CD4-positive, alpha-beta memory T cell (primary cell): Measurements from ENCODE around the gene HRH3. TPM values are rescaled to one million over a fixed set of nuclear protein-coding genes. Genes with fewer than 3 reads are reported as not detected.

ENCODE experiments used
- CTCF ChIA-PET: fragments of 350-600 bp; sonication (Branson Sonifier 250); formaldehyde crosslinking; loops from one replicate; lab custom pipeline; 2021; ENCODE audit warnings: inconsistent platforms; ENCODE audit not compliant: partially characterized antibody; lab: Charles Lee
- POLR2A ChIA-PET: fragments of 350-600 bp; sonication (Branson Sonifier 250); formaldehyde crosslinking; loops from one replicate; lab custom pipeline; 2021; ENCODE audit not compliant: partially characterized antibody; lab: Charles Lee
- DNase-seq, 5 donors: peaks; one replicate each; pipeline versions ENCODE4 v3.0.0 to v3.0.0-alpha.2; 2020 to 2022; ENCODE audit warnings: mixed read lengths in 1 of 5
- H3K27ac ChIP-seq: one replicate; pipeline ENCODE4 v1.7.0; 2013; ENCODE audit warnings: low read depth, low read length
- H3K27me3 ChIP-seq: 2 replicates; pipeline ENCODE4 v1.7.0; 2013; ENCODE audit warnings: mild to moderate bottlenecking, low read length, moderate library complexity; ENCODE audit not compliant: insufficient read depth
- H3K36me3 ChIP-seq: 2 replicates; pipeline ENCODE4 v1.7.0; 2013; ENCODE audit warnings: mild to moderate bottlenecking, low read length, moderate library complexity; ENCODE audit not compliant: insufficient read depth
- H3K4me1 ChIP-seq: 2 replicates; pipeline ENCODE4 v1.7.0; 2013; ENCODE audit warnings: mild to moderate bottlenecking, low read length, moderate library complexity; ENCODE audit not compliant: insufficient read depth
- H3K4me3 ChIP-seq, 2 donors: one replicate each; pipeline ENCODE4 v1.7.0; 2013; ENCODE audit warnings: low read length in 2 of 2, mild to moderate bottlenecking in 1 of 2
- H3K9me3 ChIP-seq, 2 donors: one replicate each; pipeline ENCODE4 v1.7.0; 2013; ENCODE audit warnings: low read length in 2 of 2, control low read depth in 1 of 2; ENCODE audit not compliant: control insufficient read depth in 1 of 2
- H3K27ac Mint-ChIP-seq, 7 donors: one replicate each; pipeline ENCODE4 v1.8.0; 2020 to 2021; ENCODE audit warnings: mixed read lengths in 7 of 7, mild to moderate bottlenecking in 6 of 7, inconsistent platforms in 3 of 7, moderate library complexity in 3 of 7
- H3K27me3 Mint-ChIP-seq, 2 donors: one replicate each; pipeline ENCODE4 v1.8.0; 2020 to 2021; ENCODE audit warnings: mixed read lengths in 2 of 2
- H3K36me3 Mint-ChIP-seq, 2 donors: one replicate each; pipeline ENCODE4 v1.8.0; 2020 to 2021; ENCODE audit warnings: mixed read lengths in 2 of 2, inconsistent platforms in 1 of 2, mild to moderate bottlenecking in 1 of 2
- H3K4me1 Mint-ChIP-seq, 4 donors: one replicate each; pipeline ENCODE4 v1.8.0; 2020 to 2021; ENCODE audit warnings: mixed read lengths in 4 of 4, mild to moderate bottlenecking in 1 of 4
- H3K4me3 Mint-ChIP-seq, 8 donors: one replicate each; pipeline ENCODE4 v1.8.0; 2020 to 2021; ENCODE audit warnings: mixed read lengths in 8 of 8, mild to moderate bottlenecking in 7 of 8, moderate library complexity in 6 of 8, inconsistent platforms in 3 of 8
- H3K9me3 Mint-ChIP-seq, 8 donors: one replicate each; pipeline ENCODE4 v1.8.0; 2020 to 2021; ENCODE audit warnings: mixed read lengths in 8 of 8, mild to moderate bottlenecking in 5 of 8, inconsistent platforms in 3 of 8, moderate library complexity in 1 of 8
- intact Hi-C: fragments of 100-400 bp; cut with micrococcal nuclease; formaldehyde crosslinking; loops from one replicate; pipeline ENCODE4 v1.15.1; 2023
- polyA plus RNA-seq, 2 donors: library from polyadenylated mRNA; unstranded; fragments of 300-500 nt; fragmentation: Illumina TruSeq; gene quantifications; one replicate each; pipeline ENCODE4 v1.2.3, GENCODE V29; 2021
- total RNA-seq, 2 experiments: library from RNA; stranded (reverse); gene quantifications; one replicate each; pipeline ENCODE4 v1.2.3, GENCODE V29; 2021

Gene HRH3
- total and polyA plus RNA-seq, 4 experiments from 2014 or later = not detected

DNA sequence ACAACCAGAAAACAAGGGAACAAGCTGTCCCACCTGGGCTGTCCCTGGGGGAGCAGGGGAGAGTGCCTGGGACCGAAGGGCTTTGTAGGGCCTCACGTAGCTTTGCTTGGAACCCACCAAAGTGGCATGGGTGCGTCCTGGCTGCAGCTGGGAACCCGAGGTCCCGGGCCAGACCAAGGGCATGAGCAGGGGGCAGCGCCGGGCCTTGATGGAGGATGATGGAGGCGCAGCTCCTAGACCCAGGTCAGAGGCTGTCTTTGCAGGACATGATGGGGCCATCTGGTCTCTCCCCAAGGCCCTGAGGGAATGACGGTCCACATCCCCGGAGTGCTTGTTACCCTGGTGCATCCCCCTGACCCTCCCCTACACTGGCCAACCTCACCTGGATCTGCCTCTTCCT is 10.6 kb upstream of the HRH3 start:
- H3K36me3 ChIP-seq = no peaks in the 10 kb centered on the region
- intact Hi-C loops = no loop called here
- POLR2A ChIA-PET = no interaction called here
- DNase-seq = peak in 1 of 5 donors; percentile 30
- H3K36me3 Mint-ChIP-seq = no peaks in the 10 kb centered on the region
- H3K9me3 Mint-ChIP-seq = no peaks in the 10 kb centered on the region
- no peak overlapping the region for H3K4me3 Mint-ChIP-seq
- CTCF ChIA-PET = no interaction called here
- no peak overlapping the region for H3K27ac Mint-ChIP-seq
- no peaks in the 10 kb centered on the region for H3K27me3 ChIP-seq
- no peaks in the 10 kb centered on the region for H3K4me1 ChIP-seq
- H3K27me3 Mint-ChIP-seq = peaks cover 0 to 3% of the 10 kb centered on the region in 2 donors
- H3K9me3 ChIP-seq = no peaks in the 10 kb centered on the region
- peaks cover 0 to 2% (median 0%) of the 10 kb centered on the region in 4 donors for H3K4me1 Mint-ChIP-seq
- no peak overlapping the region for H3K27ac ChIP-seq
- H3K4me3 ChIP-seq = no peak overlapping the region

DNA sequence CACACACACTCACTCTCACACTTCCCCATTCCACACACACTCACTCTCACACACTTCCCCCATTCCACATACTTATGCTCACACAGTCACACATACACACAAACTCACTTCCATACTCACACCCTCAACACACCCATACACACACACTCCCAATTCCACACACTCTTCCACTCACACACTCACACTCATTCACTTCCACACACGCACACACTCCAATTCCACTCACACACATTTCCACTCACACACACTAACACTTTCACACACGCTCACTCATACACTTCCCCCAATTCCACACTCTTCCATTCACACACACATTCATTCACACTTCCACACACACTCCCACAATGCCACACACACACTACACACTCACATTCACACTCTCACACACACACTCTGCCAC is 10.2 kb upstream of the HRH3 start:
- no peak for DNase-seq
- Histone ChIP-seq H3K9me3 (no peaks in the 10 kb centered on the region), H3K27me3 (no peaks in the 10 kb centered on the region), H3K36me3 (no peaks in the 10 kb centered on the region), H3K27ac (no peak overlapping the region), H3K4me1 (no peaks in the 10 kb centered on the region), H3K4me3 (no peak overlapping the region)
- ChIA-PET CTCF (no interaction called here), POLR2A (no interaction called here)
- Mint-ChIP-seq H3K4me1 (peaks cover 0 to 2% (median 0%) of the 10 kb centered on the region in 4 donors), H3K27ac (no peak overlapping the region), H3K27me3 (peaks cover 3% of the 10 kb centered on the region in 2 donors), H3K4me3 (no peak overlapping the region), H3K9me3 (no peaks in the 10 kb centered on the region), H3K36me3 (no peaks in the 10 kb centered on the region)
- intact Hi-C loops = no loop called here

DNA sequence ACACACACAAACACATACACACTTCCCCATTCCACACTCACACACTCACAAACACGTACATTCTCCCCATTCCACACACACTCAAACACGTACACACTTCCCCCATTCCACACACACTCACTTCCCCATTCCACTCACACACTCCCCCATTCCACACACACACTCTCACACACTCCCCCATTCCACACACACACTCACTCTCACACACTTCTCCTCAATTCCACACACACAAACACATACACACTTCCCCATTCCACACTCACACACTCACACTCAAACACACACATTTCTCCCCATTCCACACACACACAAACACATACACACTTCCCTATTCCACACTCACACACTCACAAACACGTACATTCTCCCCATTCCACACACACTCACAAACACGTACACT is 9.6 kb upstream of the HRH3 start:
- H3K36me3 ChIP-seq = no peaks in the 10 kb centered on the region
- ChIA-PET CTCF (no interaction called here), POLR2A (no interaction called here)
- H3K4me3 ChIP-seq = no peak overlapping the region
- Mint-ChIP-seq H3K4me3 (no peak overlapping the region), H3K9me3 (no peaks in the 10 kb centered on the region), H3K4me1 (peaks cover 0 to 2% (median 0%) of the 10 kb centered on the region in 4 donors), H3K36me3 (no peaks in the 10 kb centered on the region), H3K27me3 (peaks cover 3 to 7% of the 10 kb centered on the region in 2 donors), H3K27ac (no peak overlapping the region)
- no peaks in the 10 kb centered on the region for H3K4me1 ChIP-seq
- intact Hi-C loops = no loop called here
- no peaks in the 10 kb centered on the region for H3K9me3 ChIP-seq
- no peak for DNase-seq
- H3K27me3 ChIP-seq = no peaks in the 10 kb centered on the region
- no peak overlapping the region for H3K27ac ChIP-seq

DNA sequence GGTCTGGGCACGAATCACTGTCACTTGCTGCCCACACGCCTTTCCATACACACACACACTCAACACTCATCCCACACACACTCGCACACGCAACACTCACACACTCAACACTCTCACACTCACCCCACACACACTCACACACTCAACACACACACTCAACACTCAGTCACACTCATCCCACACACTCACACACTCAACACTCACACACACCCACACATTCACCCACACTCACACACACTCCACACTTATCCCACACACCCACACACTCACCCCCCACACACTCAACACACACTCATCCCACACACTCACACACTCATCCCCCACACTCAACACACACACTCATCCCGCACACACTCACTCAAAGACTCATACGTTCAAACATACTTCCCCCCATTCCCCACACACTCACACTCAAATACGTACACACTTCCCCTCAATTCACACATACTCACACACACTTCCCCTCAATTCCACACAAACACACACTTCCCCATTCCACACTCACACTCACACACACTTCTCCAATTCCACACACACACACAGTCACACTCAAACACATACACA is 9.0 kb upstream of the HRH3 start:
- Mint-ChIP-seq H3K36me3 (no peaks in the 10 kb centered on the region), H3K27ac (no peak overlapping the region), H3K4me1 (peaks cover 0 to 2% (median 0%) of the 10 kb centered on the region in 4 donors), H3K27me3 (peaks cover 3 to 11% of the 10 kb centered on the region in 2 donors), H3K4me3 (no peak overlapping the region), H3K9me3 (no peaks in the 10 kb centered on the region)
- Histone ChIP-seq H3K4me3 (no peak overlapping the region), H3K36me3 (no peaks in the 10 kb centered on the region), H3K27ac (no peak overlapping the region), H3K4me1 (no peaks in the 10 kb centered on the region), H3K9me3 (no peaks in the 10 kb centered on the region), H3K27me3 (no peaks in the 10 kb centered on the region)
- ChIA-PET CTCF (no interaction called here), POLR2A (no interaction called here)
- intact Hi-C loops = no loop called here
- no peak for DNase-seq

DNA sequence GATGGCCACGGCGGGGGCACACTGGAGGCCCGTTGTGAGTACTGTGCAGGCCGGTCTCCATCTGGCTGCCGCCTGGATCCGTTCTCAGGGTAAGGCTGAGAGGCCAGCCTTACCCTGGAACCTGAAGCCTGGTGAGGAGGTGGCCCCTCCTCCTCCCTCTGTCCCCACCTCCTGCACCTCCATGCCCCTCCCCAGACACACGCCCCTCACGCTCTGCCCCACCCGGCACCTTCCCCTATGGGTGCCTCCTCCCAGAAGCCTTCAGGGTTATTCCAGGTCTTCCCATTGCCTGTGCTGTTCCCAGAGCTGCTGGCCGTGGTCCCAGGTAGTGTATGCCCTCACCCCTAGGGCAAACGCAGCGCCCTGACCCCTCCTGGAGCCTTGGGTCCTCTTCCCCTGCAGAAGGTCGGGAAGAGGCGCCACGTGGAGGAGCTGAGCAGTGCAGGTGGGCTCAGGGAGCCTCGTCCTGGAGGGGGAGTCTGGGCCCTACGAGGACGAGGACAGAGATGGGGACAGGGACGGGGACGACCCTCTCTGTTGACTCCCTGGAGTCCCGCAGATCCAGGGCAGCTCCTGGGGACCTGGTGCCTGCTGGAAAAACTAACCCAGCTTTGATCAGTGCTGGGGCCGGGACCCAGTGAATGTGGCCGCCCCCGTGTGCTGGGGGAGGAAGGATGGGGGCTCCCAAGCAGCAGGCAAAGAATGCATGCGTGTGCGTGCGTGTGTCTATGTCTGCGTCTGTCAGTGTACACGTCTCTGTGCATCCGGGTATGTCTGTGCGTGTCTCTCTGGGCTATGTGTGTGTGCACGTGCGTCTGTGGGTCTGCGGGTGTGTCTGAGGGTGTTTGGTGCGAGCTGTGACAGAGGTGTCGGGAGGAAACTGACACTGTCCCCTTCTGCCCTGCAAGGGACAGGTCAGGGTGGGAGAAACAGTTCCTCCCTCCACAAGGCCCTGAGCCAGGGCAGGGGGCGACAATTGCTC is 8.2 kb upstream of the HRH3 start:
- no peak overlapping the region for H3K4me3 ChIP-seq
- Mint-ChIP-seq H3K36me3 (no peaks in the 10 kb centered on the region), H3K9me3 (no peaks in the 10 kb centered on the region), H3K4me1 (peaks cover 0 to 2% (median 0%) of the 10 kb centered on the region in 4 donors), H3K27ac (no peak overlapping the region), H3K4me3 (no peak overlapping the region), H3K27me3 (peaks cover 3 to 11% of the 10 kb centered on the region in 2 donors)
- ChIA-PET POLR2A (no interaction called here), CTCF (no interaction called here)
- no peak overlapping the region for H3K27ac ChIP-seq
- H3K27me3 ChIP-seq = no peaks in the 10 kb centered on the region
- H3K36me3 ChIP-seq = no peaks in the 10 kb centered on the region
- intact Hi-C loops = no loop called here
- H3K4me1 ChIP-seq = no peaks in the 10 kb centered on the region
- no peaks in the 10 kb centered on the region for H3K9me3 ChIP-seq
- peak in 1 of 5 donors; percentile 19 for DNase-seq

DNA sequence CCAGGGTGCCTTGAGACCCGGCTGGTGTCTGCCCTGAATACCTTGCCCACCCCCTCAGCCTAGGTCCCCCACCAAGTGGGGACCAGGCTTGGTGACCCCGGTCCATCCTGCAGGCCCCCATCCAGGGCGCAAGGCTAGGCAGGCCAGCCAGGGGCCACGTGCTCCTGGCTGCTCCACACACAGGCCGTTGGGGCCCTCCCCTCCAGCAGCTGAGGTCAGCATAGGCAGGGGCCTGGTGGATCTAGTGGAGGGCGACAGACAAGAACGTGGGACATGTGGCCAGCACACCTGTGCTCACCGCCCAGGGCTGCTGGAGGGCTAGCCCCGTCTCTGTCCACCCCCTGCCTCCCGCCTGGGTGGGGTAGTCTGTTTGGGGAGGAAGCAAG is 7.5 kb upstream of the HRH3 start:
- Mint-ChIP-seq H3K4me3 (no peak overlapping the region), H3K9me3 (no peaks in the 10 kb centered on the region), H3K36me3 (no peaks in the 10 kb centered on the region), H3K27ac (no peak overlapping the region), H3K4me1 (peaks cover 0 to 2% (median 0%) of the 10 kb centered on the region in 4 donors), H3K27me3 (peaks cover 7 to 15% of the 10 kb centered on the region in 2 donors)
- POLR2A ChIA-PET = no interaction called here
- intact Hi-C loops = no loop called here
- Histone ChIP-seq H3K4me1 (no peaks in the 10 kb centered on the region), H3K27ac (no peak overlapping the region), H3K9me3 (no peaks in the 10 kb centered on the region), H3K27me3 (no peaks in the 10 kb centered on the region), H3K4me3 (no peak overlapping the region), H3K36me3 (no peaks in the 10 kb centered on the region)
- CTCF ChIA-PET = no interaction called here
- DNase-seq = no peak

DNA sequence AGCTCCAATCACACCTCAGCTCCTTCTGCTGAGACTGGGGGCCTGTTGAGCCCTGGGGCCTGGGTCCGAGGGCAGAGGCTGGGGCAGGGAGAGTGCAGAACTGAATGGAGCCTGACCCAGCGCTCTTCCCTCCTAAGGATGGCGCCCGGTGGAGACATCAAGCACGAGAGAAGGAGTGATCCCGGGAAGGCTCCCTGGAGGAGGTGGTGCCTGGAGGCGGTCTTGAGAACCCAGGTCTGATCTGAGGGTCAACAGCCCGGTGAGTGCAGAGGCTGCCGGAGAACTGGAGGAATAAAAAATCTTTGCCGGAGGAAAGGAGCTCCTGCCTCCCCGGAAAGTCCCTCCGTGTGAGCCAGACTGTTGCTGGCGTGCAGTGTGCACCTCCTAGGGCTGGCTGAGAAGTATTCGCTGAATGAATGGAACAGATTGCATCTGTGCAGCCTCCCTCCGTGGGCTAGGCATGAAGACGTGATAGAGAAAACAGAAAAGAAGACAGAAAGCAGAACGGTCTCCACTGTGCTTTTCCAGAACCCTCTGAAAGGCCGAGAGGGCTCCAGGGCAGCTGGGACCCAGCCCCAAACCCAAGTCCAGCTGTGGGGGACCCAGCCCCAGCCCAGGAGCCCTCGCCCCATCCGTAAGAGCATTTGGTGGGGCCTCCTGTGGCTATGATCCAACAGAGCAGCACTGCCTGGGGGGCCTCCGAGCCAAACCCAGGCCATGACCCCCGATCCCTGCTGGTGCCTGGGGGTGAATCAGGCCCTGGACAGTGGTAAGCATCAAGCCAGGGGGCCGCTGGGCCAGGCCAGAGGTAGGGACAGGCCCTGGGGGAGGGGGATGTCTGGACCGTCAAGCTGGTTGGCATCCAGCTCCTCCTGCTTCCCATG is 6.9 kb upstream of the HRH3 start:
- H3K9me3 ChIP-seq = no peaks in the 10 kb centered on the region
- intact Hi-C loops = no loop called here
- H3K27me3 ChIP-seq = peaks cover 2% of the 10 kb centered on the region
- H3K36me3 ChIP-seq = no peaks in the 10 kb centered on the region
- Mint-ChIP-seq H3K9me3 (no peaks in the 10 kb centered on the region), H3K36me3 (no peaks in the 10 kb centered on the region), H3K27me3 (peaks cover 7 to 15% of the 10 kb centered on the region in 2 donors), H3K4me3 (no peak overlapping the region), H3K4me1 (peaks cover 0 to 2% (median 0%) of the 10 kb centered on the region in 4 donors), H3K27ac (peak overlapping the region in 1 of 7 donors; percentile 30)
- no peak overlapping the region for H3K4me3 ChIP-seq
- ChIA-PET POLR2A (no interaction called here), CTCF (no interaction called here)
- H3K4me1 ChIP-seq = no peaks in the 10 kb centered on the region
- peak in 1 of 5 donors; percentile 14 for DNase-seq
- H3K27ac ChIP-seq = no peak overlapping the region
